Measurements from ENCODE around the gene RRBP1.

Gene RRBP1

DNA sequence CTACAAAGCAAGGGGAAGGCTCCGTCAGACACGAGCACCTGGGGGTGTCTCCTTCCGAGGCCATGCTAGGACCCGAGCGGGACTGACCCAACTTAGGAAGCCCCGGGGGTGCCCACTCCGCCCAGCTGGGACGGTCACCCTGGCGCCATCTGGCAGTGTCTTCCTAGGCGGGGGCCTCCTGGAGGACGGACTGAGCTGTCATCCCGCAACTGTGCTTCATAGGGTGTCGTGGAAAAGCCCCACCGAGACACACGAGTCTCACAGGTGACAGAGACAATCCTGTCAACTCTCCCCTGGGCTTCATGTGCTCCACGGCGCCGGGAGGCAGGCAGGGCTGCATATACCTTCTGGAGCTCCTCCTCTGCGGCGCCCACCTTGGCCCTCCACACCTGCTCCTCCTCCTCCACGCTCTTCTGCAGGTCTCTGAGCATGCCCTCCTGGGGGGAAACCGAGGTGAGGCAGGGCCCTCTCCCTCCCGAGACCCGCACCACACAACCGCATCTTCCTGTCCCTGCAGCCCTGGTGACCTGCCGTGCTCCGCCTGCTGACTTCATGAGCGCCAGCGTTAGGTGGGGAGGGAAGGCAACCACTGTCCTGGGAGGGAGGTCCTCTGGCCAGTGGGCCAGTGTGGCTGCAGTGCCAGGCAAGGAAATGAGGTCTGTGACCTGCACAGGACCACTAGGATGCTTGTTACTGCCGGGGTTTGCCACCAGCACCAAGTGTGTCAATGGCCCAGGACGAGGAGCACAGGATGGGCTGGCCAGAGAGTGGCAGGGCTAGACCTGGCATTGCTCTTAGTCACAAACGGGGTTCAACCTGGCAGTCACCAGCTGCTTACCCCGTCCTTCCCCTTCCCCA lies 61.4 kb downstream of the RRBP1 start:
- no peak for DNase-seq

DNA sequence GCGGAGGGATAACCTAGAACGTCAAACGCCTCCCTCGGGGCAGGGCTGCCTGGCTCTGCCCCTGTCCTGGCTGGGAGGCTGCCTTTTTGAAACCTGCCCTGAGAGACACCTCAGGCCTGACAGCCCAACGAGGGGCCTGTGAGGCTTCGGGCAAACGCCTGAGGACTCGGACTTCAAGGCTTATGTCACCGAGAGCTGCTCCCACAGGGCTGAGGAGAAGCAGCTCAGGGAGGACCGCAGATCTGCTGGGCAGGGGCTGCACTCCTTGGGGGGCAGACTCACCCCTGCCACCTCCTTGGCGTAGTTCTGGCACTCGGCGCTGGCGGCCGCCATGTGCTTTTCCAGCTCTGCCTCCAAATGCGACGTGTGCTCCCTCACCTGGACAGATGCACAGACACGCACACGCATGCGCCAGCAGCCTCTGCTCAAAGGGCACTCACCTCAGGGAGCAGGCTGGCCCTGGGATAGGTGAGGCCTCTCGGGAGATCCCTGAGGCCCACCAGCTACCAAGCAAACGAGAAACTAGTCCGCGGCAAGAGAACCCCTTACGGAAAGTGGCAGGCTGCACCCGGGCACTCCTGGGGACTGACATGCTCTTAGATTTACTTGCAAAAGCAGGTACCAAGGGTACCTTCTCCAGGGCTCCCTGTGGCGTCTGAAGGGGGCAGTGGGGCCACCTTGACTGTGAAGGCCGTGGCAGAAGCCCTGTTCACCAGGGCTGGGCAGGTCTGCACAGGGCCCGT lies 62.5 kb downstream of the RRBP1 start:
- no peak for DNase-seq

DNA sequence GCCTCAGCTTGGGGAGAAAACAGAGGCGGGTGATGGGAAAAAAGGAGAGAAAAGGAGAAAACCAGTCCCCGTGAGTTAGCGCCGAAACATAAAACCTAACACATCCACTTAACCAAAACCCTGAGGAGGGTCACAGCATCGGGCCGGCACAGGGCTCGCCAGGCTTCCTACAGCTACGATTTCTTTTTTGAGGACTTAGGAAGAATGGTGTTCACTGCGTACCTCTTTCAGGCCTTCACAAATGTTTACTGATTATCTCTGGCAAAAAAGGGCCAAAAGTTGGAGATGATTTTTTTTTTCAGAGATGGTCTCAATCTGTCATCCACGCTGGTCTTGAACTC lies 63.4 kb downstream of the RRBP1 start:
- no peak for DNase-seq

GRCh38 chr20:17617868-17618672 lies 64.0 kb downstream of the RRBP1 start:
- no peak for DNase-seq

DNA sequence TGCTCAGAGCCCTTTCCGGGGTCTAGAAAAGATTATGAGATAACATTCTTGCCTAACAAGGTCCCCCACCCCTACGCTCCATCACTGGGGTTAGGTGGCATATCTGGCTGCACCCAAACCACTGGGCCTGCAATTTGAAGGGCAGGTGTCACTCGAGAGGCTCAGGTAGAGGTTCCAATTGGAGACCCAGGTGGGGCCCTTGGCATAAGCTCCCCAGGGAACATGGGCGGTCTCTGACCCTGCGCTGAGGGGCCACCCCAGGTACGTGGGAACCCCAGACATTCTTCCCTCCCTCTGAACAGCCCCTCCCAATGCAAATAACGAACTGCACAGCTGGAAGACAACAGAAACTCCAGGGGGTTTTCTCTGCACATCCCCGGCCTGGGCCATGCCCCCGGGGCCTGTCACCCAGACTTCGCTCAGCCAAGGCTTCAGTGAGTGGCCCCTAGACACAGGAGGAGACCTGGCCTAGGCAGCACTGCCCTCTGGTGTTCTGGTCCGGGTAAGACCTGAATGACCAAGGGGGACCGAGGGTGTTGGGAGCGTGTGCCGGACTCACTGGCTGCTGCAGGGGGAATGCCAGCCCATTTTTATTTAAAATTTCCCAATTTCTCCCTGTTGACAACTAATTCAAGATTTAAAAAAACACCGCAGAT lies 64.7 kb downstream of the RRBP1 start:
- DNase-seq, result peak; percentile 6 to 58

DNA sequence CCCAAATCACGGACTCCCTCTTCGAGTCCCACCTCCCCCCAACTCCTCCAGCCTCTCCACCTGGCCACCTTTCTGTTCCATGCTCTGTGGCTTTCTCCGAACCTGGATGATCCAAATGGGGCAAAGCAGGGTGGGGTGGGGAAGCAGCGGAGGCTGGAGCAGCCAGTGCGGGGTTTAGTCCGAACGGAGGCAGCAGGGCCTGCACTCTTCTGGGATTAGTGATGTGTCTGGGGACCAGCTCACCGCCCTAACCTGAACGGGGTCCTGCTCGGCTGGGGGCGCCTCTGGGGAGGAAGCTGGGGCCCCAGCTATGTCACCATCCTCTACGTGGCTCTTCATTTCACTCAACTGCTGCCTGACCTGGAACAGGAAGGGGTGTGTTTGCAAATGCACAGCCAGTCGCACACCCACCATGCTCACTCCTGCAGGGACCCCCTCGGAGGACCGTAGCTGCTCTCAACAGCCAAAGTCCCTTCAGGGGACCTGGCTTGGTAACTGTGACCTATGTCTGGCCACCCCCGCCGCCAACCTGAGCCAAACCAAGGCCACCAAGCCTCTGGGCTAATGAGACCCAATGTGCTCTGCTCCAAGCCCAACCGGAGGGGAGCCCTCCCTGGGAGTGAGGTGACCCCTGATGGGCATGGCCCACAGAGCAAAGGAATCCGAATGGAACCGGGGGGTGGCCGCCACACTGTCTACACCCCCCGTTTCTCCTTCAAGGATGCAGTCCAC lies 65.4 kb downstream of the RRBP1 start:
- DNase-seq, result no peak

GRCh38 chr20:17615645-17616479 lies 66.2 kb downstream of the RRBP1 start:
- DNase-seq, result no peak

DNA sequence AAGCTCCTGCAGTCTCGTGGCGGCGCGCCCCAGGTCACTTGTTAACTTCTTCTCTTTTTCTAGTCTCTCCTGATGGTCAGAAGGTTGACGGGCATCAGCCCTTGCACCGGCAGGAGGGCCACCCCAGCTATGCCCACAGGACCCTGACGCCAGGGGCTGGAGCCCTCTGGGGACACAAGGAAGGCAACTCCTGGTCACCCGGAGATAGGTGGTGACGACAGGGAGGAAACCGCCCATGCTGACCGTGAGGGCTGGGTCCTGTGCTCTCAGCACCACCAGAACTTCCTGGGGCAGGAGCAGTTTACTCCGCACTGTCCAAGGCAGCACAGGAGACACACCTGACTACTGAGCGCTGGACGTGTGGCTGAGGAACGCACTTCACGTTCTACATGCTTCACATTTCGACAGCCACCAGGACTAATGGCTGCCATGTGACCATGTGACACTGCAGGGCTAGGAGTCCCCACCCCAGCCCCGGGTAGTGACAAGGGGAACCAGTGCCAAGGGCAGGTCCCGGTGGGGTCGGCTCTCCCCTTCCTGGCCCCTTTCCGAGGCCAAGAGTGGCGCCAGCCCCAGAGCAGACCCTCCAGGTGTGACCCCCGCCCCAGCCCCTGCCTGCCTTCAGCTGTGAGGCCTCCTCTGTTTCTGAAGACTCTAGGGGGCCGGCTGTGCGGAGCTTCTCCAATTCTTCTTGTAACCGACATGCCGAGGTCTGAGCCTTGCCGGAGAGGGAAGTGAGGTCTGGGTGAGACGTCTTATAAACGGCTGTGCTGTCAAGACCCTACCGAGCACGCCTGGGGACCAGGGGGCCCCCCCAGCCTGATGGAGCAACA lies 67.0 kb downstream of the RRBP1 start:
- DNase-seq, result no peak

- DNase-seq, result peak in 1 of 2 experiments; percentile 24
Measured at GRCh38 chr20:17614176-17614811, 67.7 kb downstream of the RRBP1 start.

DNA sequence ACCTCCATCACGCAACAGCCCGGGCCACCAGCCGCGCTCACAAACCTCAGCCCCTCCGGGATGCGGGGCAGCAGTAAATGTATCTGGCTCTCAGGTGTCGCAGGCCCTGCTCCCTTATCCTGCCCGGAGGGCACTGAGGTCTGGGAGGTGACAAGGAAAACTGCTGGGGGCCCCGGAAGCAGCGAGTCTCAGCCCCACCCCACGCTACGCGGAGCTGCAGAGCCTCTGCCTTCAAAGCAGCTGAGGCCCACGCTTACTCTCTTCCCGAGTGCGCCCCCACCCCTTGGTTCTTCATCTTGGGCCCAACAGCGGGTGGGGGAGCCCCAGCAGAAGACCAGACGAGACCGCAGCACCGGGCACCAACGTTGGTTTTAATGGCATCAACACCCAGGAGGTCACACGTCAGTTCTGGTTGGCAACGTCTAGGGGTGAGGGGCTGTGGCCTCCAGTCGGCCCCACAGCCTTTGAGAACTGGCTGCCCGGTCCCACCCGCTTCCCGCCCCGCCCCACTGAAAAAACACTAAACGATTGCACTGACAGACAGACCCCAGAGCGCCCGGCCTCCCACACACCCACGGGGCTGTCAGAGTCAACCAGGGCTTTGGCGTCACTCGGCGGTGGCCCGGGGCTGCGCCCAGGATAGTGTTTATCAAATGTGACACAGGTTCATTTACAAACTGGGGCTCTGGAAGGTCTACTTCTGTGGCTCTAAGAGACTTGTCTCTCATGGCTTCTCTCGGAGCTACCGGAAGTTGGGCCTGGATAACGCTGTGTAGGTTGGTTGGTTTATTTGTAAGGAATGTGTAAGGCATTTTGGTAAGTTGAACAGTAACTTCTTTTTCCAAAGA lies 68.5 kb downstream of the RRBP1 start:
- no peak for DNase-seq

- DNase-seq, result no peak
Measured at GRCh38 chr20:17612992-17613327, 69.1 kb downstream of the RRBP1 start.

- peak in 1 of 2 experiments; percentile 12 for DNase-seq
Measured at GRCh38 chr20:17612287-17612991, 69.6 kb downstream of the RRBP1 start.

- DNase-seq, result peak in 1 of 2 experiments; percentile 19
Measured at GRCh38 chr20:17611540-17612286, 70.3 kb downstream of the RRBP1 start.

DNA sequence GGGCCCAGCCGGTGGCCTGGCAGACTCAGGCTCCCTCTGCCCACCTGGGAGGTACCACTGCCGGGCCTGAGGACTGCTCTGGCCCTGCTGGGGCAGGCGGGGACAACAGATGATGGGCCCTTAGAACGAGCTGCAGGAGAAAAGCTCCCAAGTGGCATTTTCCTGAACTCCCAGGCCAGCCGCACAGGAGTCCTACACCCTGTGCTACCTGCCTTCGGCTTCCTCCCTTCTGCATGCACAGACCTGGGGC lies 70.8 kb downstream of the RRBP1 start:
- no peak for DNase-seq

- no peak for DNase-seq
Measured at GRCh38 chr20:17610566-17611289, 71.3 kb downstream of the RRBP1 start.

GRCh38 chr20:17609811-17610377 lies 72.1 kb downstream of the RRBP1 start:
- DNase-seq, result no peak
